Naive thymus-derived CD4-positive, alpha-beta T cell (primary cell): ENCODE measurements around the gene CLCN5. TPM values are rescaled to one million over a fixed set of nuclear protein-coding genes. Genes with fewer than 3 reads are reported as not detected.

Experiments used
- ATAC-seq: fragments of 150-1000 bp; cut with Tn5 transposase; 2 replicates; pipeline ENCODE4 v1.10.0; 2021; ENCODE audit warnings: mild to moderate bottlenecking, moderate library complexity
- CTCF ChIA-PET: fragments of 350-600 bp; sonication (Branson Sonifier 250); formaldehyde crosslinking; loops from one replicate; lab custom pipeline; 2021; ENCODE audit warnings: antibody characterized with exemption; lab: Charles Lee
- POLR2A ChIA-PET: fragments of 350-600 bp; sonication (Branson Sonifier 250); formaldehyde crosslinking; loops from one replicate; lab custom pipeline; 2021; ENCODE audit warnings: antibody characterized with exemption, inconsistent platforms; lab: Charles Lee
- DNase-seq, 9 donors: peaks; one replicate each; pipeline versions ENCODE4 v3.0.0 to v3.0.0-alpha.2; 2020 to 2022; ENCODE audit warnings: mixed read lengths in 1 of 9
- H3K27ac ChIP-seq: one replicate; pipeline ENCODE4 v1.7.0; 2013; ENCODE audit warnings: mild to moderate bottlenecking, low read depth, low read length, moderate library complexity
- H3K27me3 ChIP-seq, 2 donors: one replicate each; pipeline ENCODE4 v1.7.0; 2013; ENCODE audit warnings: low read length in 2 of 2, mild to moderate bottlenecking in 2 of 2, moderate library complexity in 2 of 2; ENCODE audit not compliant: control insufficient read depth in 2 of 2, insufficient read depth in 2 of 2
- H3K36me3 ChIP-seq, 3 experiments: 1 replicate in 2 of 3; 2 replicates in 1 of 3; pipeline ENCODE4 v1.7.0; 2013; ENCODE audit warnings: low read length in 3 of 3, mild to moderate bottlenecking in 3 of 3, moderate library complexity in 1 of 3; ENCODE audit not compliant: insufficient read depth in 3 of 3, control insufficient read depth in 2 of 3
- H3K4me1 ChIP-seq, 2 donors: one replicate each; pipeline ENCODE4 v1.7.0; 2013; ENCODE audit warnings: low read length in 2 of 2, mild to moderate bottlenecking in 2 of 2, moderate library complexity in 1 of 2; ENCODE audit not compliant: control insufficient read depth in 2 of 2, insufficient read depth in 2 of 2
- H3K4me3 ChIP-seq: 2 replicates; pipeline ENCODE4 v1.7.0; 2013; ENCODE audit warnings: mild to moderate bottlenecking, low read length
- H3K9me3 ChIP-seq, 3 experiments: 1 replicate in 2 of 3; 2 replicates in 1 of 3; pipeline ENCODE4 v1.7.0; 2013; ENCODE audit warnings: low read length in 3 of 3; ENCODE audit not compliant: control insufficient read depth in 2 of 3
- H3K27ac Mint-ChIP-seq, 9 donors: one replicate each; pipeline ENCODE4 v1.8.0; 2020 to 2022; ENCODE audit warnings: mixed read lengths in 9 of 9, mild to moderate bottlenecking in 8 of 9, moderate library complexity in 5 of 9, inconsistent platforms in 2 of 9
- H3K27me3 Mint-ChIP-seq, 5 donors: one replicate each; pipeline ENCODE4 v1.8.0; 2021 to 2022; ENCODE audit warnings: mixed read lengths in 5 of 5, mild to moderate bottlenecking in 1 of 5
- H3K36me3 Mint-ChIP-seq, 5 donors: one replicate each; pipeline ENCODE4 v1.8.0; 2020 to 2022; ENCODE audit warnings: mixed read lengths in 5 of 5, mild to moderate bottlenecking in 3 of 5, inconsistent platforms in 1 of 5
- H3K4me1 Mint-ChIP-seq, 7 donors: one replicate each; pipeline ENCODE4 v1.8.0; 2020 to 2022; ENCODE audit warnings: mixed read lengths in 7 of 7, mild to moderate bottlenecking in 3 of 7, inconsistent platforms in 1 of 7
- H3K4me3 Mint-ChIP-seq, 10 donors: one replicate each; pipeline ENCODE4 v1.8.0; 2020 to 2022; ENCODE audit warnings: mild to moderate bottlenecking in 10 of 10, mixed read lengths in 10 of 10, moderate library complexity in 6 of 10, inconsistent platforms in 2 of 10
- H3K9me3 Mint-ChIP-seq, 11 donors: one replicate each; pipeline ENCODE4 v1.8.0; 2020 to 2022; ENCODE audit warnings: mixed read lengths in 11 of 11, mild to moderate bottlenecking in 4 of 11, inconsistent platforms in 1 of 11, moderate library complexity in 1 of 11
- intact Hi-C, 2 donors: fragments of 100-400 bp; cut with micrococcal nuclease; formaldehyde crosslinking; loops; one replicate each; pipeline ENCODE4 v1.15.1; 2023
- polyA plus RNA-seq, 2 donors: library from polyadenylated mRNA; unstranded; fragments of 300-500 nt; fragmentation: Illumina TruSeq; gene quantifications; one replicate each; pipeline ENCODE4 v1.2.3, GENCODE V29; 2021
- total RNA-seq, 6 experiments: library from RNA in 5 of 6; stranded (reverse) in 5 of 6; gene quantifications; 1 replicate in 5 of 6; 2 replicates in 1 of 6; pipeline ENCODE4 v1.2.3 and lab custom pipeline; 2021 to 2026

Gene CLCN5
- total and polyA plus RNA-seq, 7 experiments from 2014 or later, result 0.50 to 3.9 (median 3.7) TPM

DNA sequence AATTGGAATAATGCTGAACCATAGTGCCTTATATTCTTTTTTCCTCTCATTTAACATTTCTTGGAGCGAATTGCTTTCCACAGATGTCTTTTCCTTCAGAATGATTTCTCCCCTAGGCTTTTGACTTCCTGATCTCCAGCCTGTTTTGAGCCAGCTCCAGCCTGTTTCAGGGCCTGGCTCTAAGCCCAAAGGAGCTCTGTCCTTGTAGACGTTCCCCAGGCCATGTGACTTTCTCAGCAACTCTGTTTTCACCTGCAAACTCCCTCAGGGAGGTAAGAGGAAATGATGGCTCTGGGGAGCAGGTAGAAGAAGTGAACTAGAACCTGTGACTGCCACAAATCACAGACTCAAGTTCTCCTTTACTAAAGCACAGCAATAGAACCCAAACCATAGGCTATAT is 189.3 kb downstream of the CLCN5 start:
- Histone ChIP-seq H3K27ac (no peak overlapping the region), H3K4me3 (no peak overlapping the region), H3K9me3 (no peaks in the 10 kb centered on the region), H3K27me3 (no peaks in the 10 kb centered on the region), H3K4me1 (no peaks in the 10 kb centered on the region), H3K36me3 (no peaks in the 10 kb centered on the region)
- Mint-ChIP-seq H3K9me3 (peaks cover 0 to 1% (median 0%) of the 10 kb centered on the region in 11 donors), H3K36me3 (no peaks in the 10 kb centered on the region), H3K27ac (no peak overlapping the region), H3K4me3 (no peak overlapping the region), H3K4me1 (peaks cover 0 to 2% (median 0%) of the 10 kb centered on the region in 7 donors), H3K27me3 (peaks cover 0 to 2% (median 0%) of the 10 kb centered on the region in 5 donors)
- ATAC-seq (no peak), DNase-seq (no peak)
- POLR2A ChIA-PET, result no interaction called here
- intact Hi-C loops, result no loop called here
- CTCF ChIA-PET, result no interaction called here

- no peak for ATAC-seq
- H3K27ac ChIP-seq, result no peak overlapping the region
- H3K9me3 Mint-ChIP-seq, result peaks cover 0 to 2% (median 0%) of the 10 kb centered on the region in 11 donors
- ChIA-PET CTCF (no interaction called here), POLR2A (no interaction called here)
- no peaks in the 10 kb centered on the region for H3K36me3 ChIP-seq
- intact Hi-C loops, result no loop called here
- H3K27ac Mint-ChIP-seq, result no peak overlapping the region
- no peaks in the 10 kb centered on the region for H3K4me1 ChIP-seq
- peaks cover 0 to 2% (median 0%) of the 10 kb centered on the region in 5 donors for H3K27me3 Mint-ChIP-seq
- no peak overlapping the region for H3K4me3 Mint-ChIP-seq
- H3K4me1 Mint-ChIP-seq, result peaks cover 0 to 2% (median 0%) of the 10 kb centered on the region in 7 donors
- no peaks in the 10 kb centered on the region for H3K36me3 Mint-ChIP-seq
- DNase-seq, result no peak
- no peaks in the 10 kb centered on the region for H3K27me3 ChIP-seq
- no peak overlapping the region for H3K4me3 ChIP-seq
- H3K9me3 ChIP-seq, result no peaks in the 10 kb centered on the region
Measured at GRCh38 chrX:50114113-50114512, 191.7 kb downstream of the CLCN5 start.

- POLR2A ChIA-PET, result no interaction called here
- Histone ChIP-seq H3K36me3 (no peaks in the 10 kb centered on the region), H3K4me1 (no peaks in the 10 kb centered on the region), H3K27me3 (no peaks in the 10 kb centered on the region), H3K9me3 (no peaks in the 10 kb centered on the region), H3K27ac (no peak overlapping the region), H3K4me3 (no peak overlapping the region)
- no peak overlapping the region for H3K4me3 Mint-ChIP-seq
- H3K27me3 Mint-ChIP-seq, result peaks cover 0 to 5% (median 0%) of the 10 kb centered on the region in 5 donors
- CTCF ChIA-PET, result no interaction called here
- no peaks in the 10 kb centered on the region for H3K36me3 Mint-ChIP-seq
- intact Hi-C loops, result no loop called here
- H3K9me3 Mint-ChIP-seq, result peaks cover 0 to 3% (median 0%) of the 10 kb centered on the region in 11 donors
- peaks cover 0 to 2% (median 0%) of the 10 kb centered on the region in 7 donors for H3K4me1 Mint-ChIP-seq
- no peak for ATAC-seq
- no peak overlapping the region for H3K27ac Mint-ChIP-seq
- no peak for DNase-seq
Measured at GRCh38 chrX:50115973-50116372, 193.6 kb downstream of the CLCN5 start.

DNA sequence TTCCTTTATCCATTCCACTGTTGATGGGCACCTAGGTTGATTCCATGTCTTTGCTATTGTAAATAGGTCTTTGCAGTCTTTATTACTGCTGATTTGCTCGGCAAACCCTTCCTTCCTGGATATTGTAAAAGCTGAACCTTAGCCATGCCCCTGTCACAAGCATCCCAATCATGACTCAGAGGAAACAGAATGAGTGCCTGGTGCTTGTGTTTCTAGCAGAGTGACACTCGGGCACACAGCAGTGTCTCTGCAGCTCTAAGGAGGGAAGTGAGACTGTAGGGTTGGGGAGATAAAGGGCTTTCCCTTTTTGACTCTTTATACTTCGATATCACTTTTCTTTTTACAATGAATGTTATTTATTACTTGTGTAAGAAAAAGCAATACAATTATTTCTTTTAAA is 195.1 kb downstream of the CLCN5 start:
- ATAC-seq, result no peak
- H3K4me3 Mint-ChIP-seq, result no peak overlapping the region
- Histone ChIP-seq H3K4me1 (no peaks in the 10 kb centered on the region), H3K9me3 (no peaks in the 10 kb centered on the region), H3K27me3 (no peaks in the 10 kb centered on the region), H3K4me3 (no peak overlapping the region), H3K36me3 (no peaks in the 10 kb centered on the region), H3K27ac (no peak overlapping the region)
- ChIA-PET CTCF (no interaction called here), POLR2A (no interaction called here)
- intact Hi-C loops, result no loop called here
- H3K27ac Mint-ChIP-seq, result no peak overlapping the region
- peaks cover 0 to 2% (median 0%) of the 10 kb centered on the region in 11 donors for H3K9me3 Mint-ChIP-seq
- peaks cover 0 to 2% (median 0%) of the 10 kb centered on the region in 7 donors for H3K4me1 Mint-ChIP-seq
- no peak for DNase-seq
- peaks cover 0 to 5% (median 4%) of the 10 kb centered on the region in 5 donors for H3K27me3 Mint-ChIP-seq
- no peaks in the 10 kb centered on the region for H3K36me3 Mint-ChIP-seq

DNA sequence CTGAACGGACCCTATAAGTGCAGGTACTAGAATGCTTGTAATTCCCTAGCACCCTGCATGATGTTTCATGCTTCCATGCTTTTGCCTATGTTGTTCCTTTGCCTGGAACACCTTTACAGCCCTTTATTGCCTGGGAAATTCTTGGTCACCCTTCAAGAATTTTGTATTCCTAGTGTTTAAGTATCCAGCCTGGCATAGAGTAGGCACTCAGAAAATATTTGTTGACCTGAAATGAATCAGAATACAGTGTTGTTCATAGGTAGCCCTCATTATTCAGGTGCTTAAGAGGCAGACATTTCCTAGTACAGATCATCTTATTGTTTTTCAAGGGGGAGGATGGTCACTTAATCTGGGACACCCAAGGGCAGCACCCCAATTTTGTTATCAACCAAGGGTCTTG is 203.1 kb downstream of the CLCN5 start:
- Histone ChIP-seq H3K4me1 (no peaks in the 10 kb centered on the region), H3K4me3 (no peak overlapping the region), H3K27ac (no peak overlapping the region), H3K9me3 (no peaks in the 10 kb centered on the region), H3K36me3 (no peaks in the 10 kb centered on the region), H3K27me3 (no peaks in the 10 kb centered on the region)
- Mint-ChIP-seq H3K4me3 (no peak overlapping the region), H3K27me3 (peaks cover 0 to 9% (median 5%) of the 10 kb centered on the region in 5 donors), H3K9me3 (no peaks in the 10 kb centered on the region), H3K36me3 (no peaks in the 10 kb centered on the region), H3K27ac (no peak overlapping the region), H3K4me1 (no peaks in the 10 kb centered on the region)
- ATAC-seq (no peak), DNase-seq (no peak)
- ChIA-PET CTCF (no interaction called here), POLR2A (no interaction called here)
- intact Hi-C loops, result no loop called here

GRCh38 chrX:50147972-50148371 is 225.6 kb downstream of the CLCN5 start:
- intact Hi-C loops, result no loop called here
- no peak for DNase-seq
- H3K9me3 Mint-ChIP-seq, result peaks cover 0 to 2% (median 0%) of the 10 kb centered on the region in 11 donors
- Histone ChIP-seq H3K27me3 (no peaks in the 10 kb centered on the region), H3K27ac (no peak overlapping the region), H3K9me3 (no peaks in the 10 kb centered on the region), H3K4me3 (no peak overlapping the region), H3K36me3 (no peaks in the 10 kb centered on the region), H3K4me1 (no peaks in the 10 kb centered on the region)
- ChIA-PET POLR2A (no interaction called here), CTCF (no interaction called here)
- peaks cover 0 to 3% (median 0%) of the 10 kb centered on the region in 5 donors for H3K27me3 Mint-ChIP-seq
- ATAC-seq, result no peak
- no peaks in the 10 kb centered on the region for H3K4me1 Mint-ChIP-seq
- no peak overlapping the region for H3K4me3 Mint-ChIP-seq
- H3K36me3 Mint-ChIP-seq, result no peaks in the 10 kb centered on the region
- no peak overlapping the region for H3K27ac Mint-ChIP-seq
